ENCODE measurements around the gene CEP295NL. TPM values are rescaled to one million over a fixed set of nuclear protein-coding genes. Genes with fewer than 3 reads are reported as not detected.

The CEP295NL gene
- total RNA-seq, 1 experiment from 2014 or later = 3.6 TPM

- ChIA-PET POLR2A (ENCODE audit: unreplicated experiment) (interaction anchor here (0.7 kb wide), 1 partner anchor 72 kb away, joined by 20 read pairs; no protein-coding TSS in a partner anchor), CTCF (interaction anchor here (0.7 kb wide), 1 partner anchor 96 kb away, joined by 5 read pairs; no protein-coding TSS in a partner anchor)
- DNase-seq = peak in 1 of 2 experiments; percentile 27
- intact Hi-C loops (cut with micrococcal nuclease; ENCODE audit: unreplicated experiment) = loop anchor here (5.0 kb wide), 1 partner anchor 33 kb away; no protein-coding TSS in a partner anchor
- H3K79me2 ChIP-seq (ENCODE audit: low read depth) = peaks cover 33% of the 10 kb centered on the region
- H3K27ac ChIP-seq = no peak overlapping the region
- no peaks in the 10 kb centered on the region for H3K4me1 ChIP-seq (replicated peaks; ENCODE audit: insufficient read depth)
- 0 out of 2 replicates have a peak overlapping the region, but pooled peaks have one; percentile 55 for H2AFZ ChIP-seq
- no peaks in the 10 kb centered on the region for H3K36me3 ChIP-seq (ENCODE audit: low read depth)
- no TSS peak for BruUV-seq (replicated peaks)
- H3K4me2 ChIP-seq = peak overlapping the region; percentile 91
- no peaks in the 10 kb centered on the region for H3K9me3 ChIP-seq (ENCODE audit: insufficient read depth, low read depth)
- H3K4me3 ChIP-seq = peak overlapping the region; percentile 73; the same call in 1 of the 2 replicates
- no peaks in the 10 kb centered on the region for H3K9me2 ChIP-seq (ENCODE audit: insufficient read depth)
- no peaks in the 10 kb centered on the region for H3K27me3 ChIP-seq (ENCODE audit: insufficient read depth, low read depth)
- no peaks in the 10 kb centered on the region for H4K20me1 ChIP-seq (ENCODE audit: insufficient read depth)
- TF ChIP-seq CTCF (conservative IDR thresholded peaks at IDR 0.05) = no peak
- TF ChIP-seq EZH2 (IDR thresholded peaks at IDR 0.05; ENCODE audit: low read depth) = no peak
- H3F3A ChIP-seq (ENCODE audit: insufficient read depth, low read depth) = no peaks in the 10 kb centered on the region
Observed at GRCh38 chr17:78924481-78925151, 21.6 kb upstream of the CEP295NL start.

GRCh38 chr17:78923660-78924453 lies 20.9 kb upstream of the CEP295NL start:
- Histone ChIP-seq H3F3A (ENCODE audit: insufficient read depth, low read depth) (no peaks in the 10 kb centered on the region), H3K27me3 (ENCODE audit: insufficient read depth, low read depth) (no peaks in the 10 kb centered on the region), H3K9me3 (ENCODE audit: insufficient read depth, low read depth) (no peaks in the 10 kb centered on the region), H3K4me1 (replicated peaks; ENCODE audit: insufficient read depth) (no peaks in the 10 kb centered on the region), H2AFZ (0 out of 2 replicates have a peak overlapping the region, but pooled peaks have one; percentile 55), H3K36me3 (ENCODE audit: low read depth) (no peaks in the 10 kb centered on the region), H3K4me2 (peak overlapping the region; percentile 91), H3K27ac (no peak overlapping the region), H3K79me2 (ENCODE audit: low read depth) (peaks cover 33% of the 10 kb centered on the region), H3K9me2 (ENCODE audit: insufficient read depth) (no peaks in the 10 kb centered on the region), H3K4me3 (peak overlapping the region; percentile 73), H4K20me1 (ENCODE audit: insufficient read depth) (no peaks in the 10 kb centered on the region)
- BruUV-seq (replicated peaks) = TSS peak; percentile 45
- CTCF ChIA-PET = interaction anchor here (0.7 kb wide), 1 partner anchor 96 kb away, joined by 5 read pairs; no protein-coding TSS in a partner anchor
- POLR2A ChIA-PET (ENCODE audit: unreplicated experiment) = no interaction called here
- peak; percentile 77 to 88 for DNase-seq
- intact Hi-C loops (cut with micrococcal nuclease; ENCODE audit: unreplicated experiment) = loop anchor here (1.0 to 5.0 kb wide), 3 partner anchors 25 to 51 kb away; no protein-coding TSS in a partner anchor
- no peak for TF ChIP-seq CTCF (conservative IDR thresholded peaks at IDR 0.05)
- TF ChIP-seq EZH2 (IDR thresholded peaks at IDR 0.05; ENCODE audit: low read depth) = no peak

GRCh38 chr17:78922816-78923498 lies 20.0 kb upstream of the CEP295NL start:
- ChIA-PET POLR2A (ENCODE audit: unreplicated experiment) (no interaction called here), CTCF (no interaction called here)
- DNase-seq = no peak
- Histone ChIP-seq H2AFZ (no peak overlapping the region), H3K27ac (no peak overlapping the region), H3K9me3 (ENCODE audit: insufficient read depth, low read depth) (no peaks in the 10 kb centered on the region), H3K4me1 (replicated peaks; ENCODE audit: insufficient read depth) (no peaks in the 10 kb centered on the region), H4K20me1 (ENCODE audit: insufficient read depth) (no peaks in the 10 kb centered on the region), H3K27me3 (ENCODE audit: insufficient read depth, low read depth) (no peaks in the 10 kb centered on the region), H3K36me3 (ENCODE audit: low read depth) (no peaks in the 10 kb centered on the region), H3F3A (ENCODE audit: insufficient read depth, low read depth) (no peaks in the 10 kb centered on the region), H3K79me2 (ENCODE audit: low read depth) (peaks cover 33% of the 10 kb centered on the region), H3K9me2 (ENCODE audit: insufficient read depth) (no peaks in the 10 kb centered on the region), H3K4me3 (peak overlapping the region; percentile 73; the same call in 1 of the 2 replicates), H3K4me2 (peak overlapping the region; percentile 91)
- TF ChIP-seq EZH2 (IDR thresholded peaks at IDR 0.05; ENCODE audit: low read depth) = no peak
- TF ChIP-seq CTCF (conservative IDR thresholded peaks at IDR 0.05) = no peak
- intact Hi-C loops (cut with micrococcal nuclease; ENCODE audit: unreplicated experiment) = loop anchor here (1.0 to 5.0 kb wide), 3 partner anchors 24 to 50 kb away; no protein-coding TSS in a partner anchor
- no TSS peak for BruUV-seq (replicated peaks)

All from PC-9 (cell line).